Testis (tissue), 3 donors: ENCODE measurements around the gene PPM1D. TPM values are rescaled to one million over a fixed set of nuclear protein-coding genes. Genes with fewer than 3 reads are reported as not detected.

Experiments used
- DNase-seq: peaks from one replicate; pipeline ENCODE4 v3.0.0-alpha.2; 2019
- H3K27ac ChIP-seq, 2 donors: fragments of 200-600 bp; sonication (generic); one replicate each; pipeline ENCODE4 v1.5.1; 2019
- H3K27me3 ChIP-seq: fragments of 200-600 bp; sonication (generic); one replicate; pipeline ENCODE4 v1.5.1; 2019
- H3K36me3 ChIP-seq: fragments of 200-600 bp; sonication (generic); one replicate; pipeline ENCODE4 v1.5.1; 2017; ENCODE audit warnings: low read depth; ENCODE audit errors: missing control alignments
- H3K4me1 ChIP-seq: fragments of 200-600 bp; sonication (generic); one replicate; pipeline ENCODE4 v1.5.1; 2019
- H3K4me3 ChIP-seq, 2 donors: fragments of 200-600 bp; sonication (generic); one replicate each; pipeline ENCODE4 v1.5.1; 2017 to 2019
- H3K9me3 ChIP-seq: fragments of 200-600 bp; sonication (generic); one replicate; pipeline ENCODE4 v1.5.1; 2017
- CTCF ChIP-seq, 3 experiments: fragments of 450-650 bp in 2 of 3; fragments of 200-600 bp in 1 of 3; sonication (generic) in 1 of 3; IDR thresholded peaks; one replicate each; pipeline ENCODE4 v1.5.1; 2016 to 2019; ENCODE audit warnings: antibody characterized with exemption in 3 of 3, mild to moderate bottlenecking in 2 of 3, moderate library complexity in 1 of 3
- POLR2A ChIP-seq: fragments of 450-650 bp; IDR thresholded peaks from one replicate; pipeline ENCODE4 v1.6.1; 2017; ENCODE audit warnings: antibody characterized with exemption, mild to moderate bottlenecking, moderate library complexity
- WGBS, 2 donors: methylation state at CpG; one replicate each; pipeline ENCODE4 v1.1.5; 2018; 5-methylcytosine and 5-hydroxymethylcytosine counted together
- intact Hi-C: fragments of 100-400 bp; cut with DNase I; formaldehyde crosslinking; loops from one replicate; pipeline ENCODE4 v1.15.1; 2023; ENCODE audit warnings: low total_unique reads
- polyA plus RNA-seq: library from polyadenylated mRNA; stranded (reverse); fragments of 350-450 nt; fragmentation: Illumina TruSeq; extraction: RNeasy Lipid Tissue Mini Kit (QIAGEN cat#74804); gene quantifications from one replicate; pipeline ENCODE4 v1.2.3, GENCODE V29; 2014; ENCODE audit warnings: low read depth, low replicate concordance; ENCODE audit not compliant: insufficient read depth
- total RNA-seq, 2 donors: library from RNA; depleted of rRNA; stranded (reverse); fragments of >200 nt; gene quantifications; one replicate each; pipeline ENCODE4 v1.2.3, GENCODE V29; 2016

The PPM1D gene
- total and polyA plus RNA-seq, 3 donors from 2014 or later: 31.5 to 40.7 (median 34.9) TPM

- no peaks in the 10 kb centered on the region for H3K36me3 ChIP-seq
- no peak for TF ChIP-seq CTCF (IDR thresholded peaks at IDR 0.05)
- TF ChIP-seq POLR2A: no peak
- H3K9me3 ChIP-seq: no peaks in the 10 kb centered on the region
- no peaks in the 10 kb centered on the region for H3K27me3 ChIP-seq
- WGBS, 2 donors: 85 to 90% methylated on average over 3 of the region's 3 CpGs
- DNase-seq: no peak
- no peaks in the 10 kb centered on the region for H3K4me1 ChIP-seq
- no peak overlapping the region for H3K27ac ChIP-seq
- intact Hi-C loops: no loop called here
- no peak overlapping the region for H3K4me3 ChIP-seq
Measured at GRCh38 chr17:60615840-60616239, 15.8 kb downstream of the PPM1D start.

- no peak overlapping the region for H3K4me3 ChIP-seq
- no peak for DNase-seq
- 93 to 100% methylated on average over 3 of the region's 3 CpGs for WGBS, 2 donors
- no peaks in the 10 kb centered on the region for H3K36me3 ChIP-seq
- no peak for TF ChIP-seq POLR2A
- TF ChIP-seq CTCF (IDR thresholded peaks at IDR 0.05): no peak
- intact Hi-C loops: no loop called here
- no peaks in the 10 kb centered on the region for H3K27me3 ChIP-seq
- H3K27ac ChIP-seq: no peak overlapping the region
- H3K9me3 ChIP-seq: no peaks in the 10 kb centered on the region
- no peaks in the 10 kb centered on the region for H3K4me1 ChIP-seq
Measured at GRCh38 chr17:60618080-60618479, 18.1 kb downstream of the PPM1D start.

- Histone ChIP-seq H3K27ac (no peak overlapping the region), H3K36me3 (no peaks in the 10 kb centered on the region), H3K9me3 (no peaks in the 10 kb centered on the region), H3K27me3 (no peaks in the 10 kb centered on the region), H3K4me1 (no peaks in the 10 kb centered on the region), H3K4me3 (no peak overlapping the region)
- intact Hi-C loops: no loop called here
- WGBS, 2 donors: 56 to 65% methylated on average over 3 of the region's 3 CpGs
- TF ChIP-seq CTCF (IDR thresholded peaks at IDR 0.05) (no peak), POLR2A (no peak)
- no peak for DNase-seq
Measured at GRCh38 chr17:60618854-60619526, 19.0 kb downstream of the PPM1D start.

GRCh38 chr17:60622961-60623360 lies 23.0 kb downstream of the PPM1D start:
- no peaks in the 10 kb centered on the region for H3K9me3 ChIP-seq
- H3K27ac ChIP-seq: no peak overlapping the region
- DNase-seq: no peak
- no peaks in the 10 kb centered on the region for H3K36me3 ChIP-seq
- WGBS, 2 donors: 90 to 97% methylated on average over 2 of the region's 2 CpGs
- TF ChIP-seq CTCF (IDR thresholded peaks at IDR 0.05) (no peak), POLR2A (no peak)
- intact Hi-C loops: no loop called here
- H3K4me3 ChIP-seq: no peak overlapping the region
- H3K4me1 ChIP-seq: no peaks in the 10 kb centered on the region
- H3K27me3 ChIP-seq: no peaks in the 10 kb centered on the region

GRCh38 chr17:60623415-60623814 lies 23.4 kb downstream of the PPM1D start:
- no peak for DNase-seq
- no peaks in the 10 kb centered on the region for H3K36me3 ChIP-seq
- H3K4me1 ChIP-seq: no peaks in the 10 kb centered on the region
- no peak for TF ChIP-seq POLR2A
- TF ChIP-seq CTCF (IDR thresholded peaks at IDR 0.05): no peak
- H3K4me3 ChIP-seq: no peak overlapping the region
- no peaks in the 10 kb centered on the region for H3K27me3 ChIP-seq
- no peaks in the 10 kb centered on the region for H3K9me3 ChIP-seq
- intact Hi-C loops: no loop called here
- WGBS, 2 donors: 78 to 84% methylated on average over 9 of the region's 9 CpGs
- H3K27ac ChIP-seq: no peak overlapping the region
